Activated CD8-positive, alpha-beta memory T cell treated with anti-CD3 and anti-CD28 coated beads, Interleukin-2, amount 50 U/mL, for 4 hours (primary cell): ENCODE data around the gene FRMD4B.
A peak's percentile ranks its signal among the peaks of the same experiment; 100 is the strongest.

Source experiments
- DNase-seq: peaks from one replicate; pipeline ENCODE4 v3.0.0-alpha.2; 2020

Gene FRMD4B

DNA sequence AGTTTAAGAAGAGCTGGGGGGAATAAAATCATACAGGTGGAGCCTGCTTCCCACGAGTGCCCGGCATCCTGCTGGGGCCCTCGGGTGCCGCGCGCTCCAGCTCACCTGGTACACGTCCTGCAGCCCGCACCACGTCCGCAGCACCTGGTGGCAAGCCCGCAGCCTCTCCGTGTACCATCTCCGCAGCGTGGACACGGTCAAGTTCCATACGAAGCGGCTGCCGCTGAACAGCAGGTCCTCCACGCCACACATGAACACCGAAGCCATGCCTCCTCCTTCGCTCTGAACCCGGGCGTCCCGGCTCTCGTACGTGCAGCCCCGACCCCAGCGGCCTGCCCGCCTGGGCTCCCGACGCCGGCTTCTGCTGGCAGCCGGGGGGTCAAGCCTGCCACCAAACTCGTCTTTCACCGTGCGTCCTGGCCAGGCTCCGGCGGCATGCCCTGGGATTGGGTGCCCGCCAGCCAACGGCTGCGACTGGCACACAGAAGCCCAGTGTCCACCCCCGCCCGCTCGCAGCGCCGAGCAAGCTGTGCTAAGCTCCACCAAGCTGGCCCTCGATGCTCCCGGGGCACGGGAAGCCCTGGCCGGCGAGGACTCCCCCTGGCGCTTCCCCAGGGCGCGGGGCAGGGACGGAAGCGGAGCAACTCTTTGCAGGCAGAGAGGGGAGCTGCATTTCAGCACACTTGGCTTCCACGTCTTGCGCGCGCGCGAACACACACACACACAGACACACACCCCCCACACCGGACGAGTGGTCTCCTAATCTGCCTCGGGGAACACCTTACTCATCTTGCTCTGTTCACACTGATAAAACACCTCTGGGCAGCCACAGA, at the start of gene FRMD4B:
Gene FRMD4B (minus strand): TSS at position 366 of the 833 bp plus-strand sequence. CDS start 99 bp downstream, at position 267.
- DNase-seq = peak; percentile 16

GRCh38 chr3:69433969-69434325, 48.1 kb upstream of the FRMD4B start:
- DNase-seq = no peak

DNA sequence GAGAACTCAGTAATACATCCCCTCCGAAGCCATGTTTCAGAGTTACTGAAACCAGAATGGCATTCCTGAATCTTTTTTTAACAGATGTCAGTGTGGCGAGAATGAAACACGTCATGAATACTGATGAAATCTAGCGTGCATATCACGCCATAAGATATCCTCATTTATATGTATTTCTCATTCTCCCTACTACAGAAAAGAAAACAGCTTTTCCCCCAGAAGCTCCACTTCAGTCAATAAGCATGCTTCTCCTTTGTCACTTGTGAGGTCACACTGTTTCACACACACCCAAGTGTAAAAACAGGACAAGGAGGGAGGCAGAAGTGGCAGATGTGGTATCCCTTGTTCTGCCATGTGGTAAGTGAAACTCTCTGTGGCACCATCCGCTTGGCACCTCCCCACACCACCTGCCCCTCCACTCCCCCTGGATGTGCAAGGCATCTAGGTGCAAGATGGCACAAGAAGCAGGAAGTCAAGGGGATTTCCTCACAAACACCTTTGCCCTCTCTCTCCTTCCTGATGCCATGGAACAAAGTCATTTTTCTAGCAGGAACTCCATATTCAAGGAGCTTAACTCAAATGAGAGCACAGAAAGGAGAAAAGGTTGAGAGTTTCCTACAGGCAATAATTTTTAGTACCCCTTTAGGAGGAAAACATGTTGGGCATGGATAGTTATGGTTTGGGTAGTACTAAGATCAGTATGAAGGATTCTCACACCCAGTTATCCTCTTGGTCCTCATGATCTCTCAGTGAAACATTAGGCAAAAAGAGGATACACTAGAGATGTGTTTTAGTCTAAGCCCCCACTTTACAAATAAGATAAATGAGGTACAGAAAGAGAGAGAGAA, 47.5 kb upstream of the FRMD4B start:
- no peak for DNase-seq

DNA sequence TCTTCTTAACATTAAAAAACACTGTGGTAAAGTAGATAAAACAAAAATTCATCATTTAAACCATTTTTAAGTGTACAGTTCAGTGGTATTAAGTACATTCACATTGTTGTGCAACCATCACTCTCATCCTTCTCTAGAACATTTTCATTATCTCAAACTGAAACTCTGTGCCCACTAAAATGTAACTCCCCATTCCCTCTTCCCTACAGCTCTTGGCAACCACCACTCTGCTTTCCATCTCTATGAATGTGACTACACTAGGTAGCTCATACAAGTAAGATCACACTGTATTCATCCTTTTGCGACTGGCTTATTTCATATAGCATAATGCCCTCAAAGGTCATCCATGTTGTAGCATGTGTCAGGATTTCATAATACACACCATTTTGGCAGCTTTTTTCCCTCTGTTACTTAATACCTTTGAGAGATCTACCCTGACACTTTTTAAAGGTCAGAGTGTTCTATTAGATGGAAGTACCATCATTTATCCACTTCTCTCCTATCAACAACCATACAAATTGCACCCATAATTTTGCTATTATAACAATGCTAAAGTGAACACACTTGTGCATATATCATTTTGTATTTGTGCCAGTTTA, 42.9 kb upstream of the FRMD4B start:
- no peak for DNase-seq

DNA sequence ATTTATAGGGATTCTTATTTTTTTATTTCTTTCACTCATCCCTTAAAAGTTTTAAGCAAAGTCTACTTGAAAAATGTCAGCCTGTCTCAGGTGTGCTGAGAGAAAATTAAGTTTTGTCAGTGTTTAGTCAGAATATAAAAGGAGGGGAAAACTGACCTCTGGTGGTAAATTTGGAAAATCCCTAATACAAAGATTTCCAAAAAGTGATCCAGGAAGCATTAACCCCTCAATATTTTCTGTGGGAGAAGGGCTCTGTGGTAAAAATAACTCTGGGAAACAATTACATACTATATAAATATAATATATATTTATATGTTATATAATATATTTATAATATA, 41.0 kb upstream of the FRMD4B start:
- DNase-seq = no peak

DNA sequence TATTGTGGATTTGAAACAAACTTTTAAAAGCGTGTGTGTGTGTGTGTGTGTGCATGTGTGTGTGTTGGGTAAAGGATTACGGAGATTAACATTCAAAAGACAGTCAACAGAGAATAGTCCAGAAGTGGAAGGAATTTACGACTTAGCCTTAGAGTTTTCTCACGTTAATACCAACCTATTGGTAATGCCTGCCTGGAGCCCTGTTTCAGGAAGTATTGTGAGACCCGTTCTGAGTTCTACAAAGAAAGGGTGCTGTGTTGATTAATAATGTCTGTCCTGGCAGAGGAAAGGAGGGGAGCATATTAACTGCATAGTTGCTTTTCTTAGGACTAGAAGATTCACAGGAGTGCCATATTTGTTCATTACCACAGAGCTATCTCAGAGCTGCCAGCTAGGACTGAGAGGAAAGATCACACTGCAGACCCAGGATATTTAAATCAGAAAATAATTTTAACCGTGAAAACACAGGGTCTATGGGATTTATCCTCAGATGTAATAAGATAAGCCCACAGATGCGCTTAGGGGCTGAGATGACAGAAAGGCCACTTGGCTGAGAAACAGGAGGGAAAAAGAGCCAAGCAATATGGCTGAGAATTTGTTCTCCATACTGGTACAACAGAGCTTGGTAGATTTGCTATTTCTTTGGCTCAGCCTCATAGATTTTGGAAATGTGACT, 40.5 kb upstream of the FRMD4B start:
- no peak for DNase-seq

GRCh38 chr3:69425249-69425648, 39.4 kb upstream of the FRMD4B start:
- no peak for DNase-seq

GRCh38 chr3:69423463-69424155, 37.7 kb upstream of the FRMD4B start:
- no peak for DNase-seq

DNA sequence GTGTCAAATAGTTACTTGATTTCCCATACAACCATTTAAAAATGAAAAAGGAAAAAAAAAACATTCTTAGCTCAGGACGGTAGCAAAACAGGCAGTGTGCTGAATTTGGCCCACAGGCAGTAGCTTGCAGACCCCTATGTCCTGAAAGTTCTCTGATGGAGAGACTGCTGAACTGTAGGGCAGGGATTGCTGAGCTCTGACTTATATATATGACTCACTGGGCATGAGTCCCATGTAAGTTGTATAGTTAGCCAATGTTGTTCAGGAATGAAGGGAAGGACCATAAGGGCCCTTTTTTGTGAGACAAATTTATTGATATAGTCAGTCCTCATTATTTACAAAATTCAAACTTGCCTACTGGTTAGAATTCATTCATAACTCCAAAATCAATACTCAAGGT, 36.9 kb upstream of the FRMD4B start:
- no peak for DNase-seq

DNA sequence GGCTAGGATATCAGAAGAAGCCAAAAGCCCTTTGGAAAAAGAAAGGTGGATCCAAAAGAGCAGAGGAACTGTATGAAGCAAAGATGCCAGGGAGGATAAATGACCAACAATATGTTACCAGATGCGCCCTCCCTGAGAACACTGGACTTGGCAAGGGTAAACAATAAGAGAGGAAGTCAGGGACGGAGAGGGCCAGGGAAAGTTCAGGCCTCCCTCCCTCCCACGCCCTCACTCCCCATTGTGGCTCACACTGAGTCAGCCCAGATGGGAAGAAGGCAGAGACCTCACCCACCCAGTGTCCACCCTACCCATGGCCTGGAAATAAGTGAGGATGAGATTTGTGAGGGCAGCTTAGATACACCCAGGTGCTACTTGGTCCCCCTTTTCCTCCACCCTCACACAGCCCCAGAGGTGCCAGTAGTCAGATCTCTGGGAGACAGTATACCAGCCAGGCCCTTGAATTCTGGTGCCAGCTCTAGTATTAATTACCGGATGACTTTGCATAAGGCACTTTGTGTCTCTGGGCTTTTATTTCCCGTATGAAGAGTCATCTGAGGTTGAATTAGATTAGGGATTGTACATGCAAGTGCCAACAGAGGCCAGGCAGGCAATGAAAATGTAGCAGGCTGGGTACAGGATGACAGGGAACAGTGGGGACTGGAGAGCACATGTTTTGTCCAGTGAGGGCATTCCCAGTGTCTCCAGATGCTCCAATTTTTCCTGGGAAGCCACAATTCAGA, 35.1 kb upstream of the FRMD4B start:
- no peak for DNase-seq

- no peak for DNase-seq
Observed at GRCh38 chr3:69419276-69419675, 33.4 kb upstream of the FRMD4B start.

DNA sequence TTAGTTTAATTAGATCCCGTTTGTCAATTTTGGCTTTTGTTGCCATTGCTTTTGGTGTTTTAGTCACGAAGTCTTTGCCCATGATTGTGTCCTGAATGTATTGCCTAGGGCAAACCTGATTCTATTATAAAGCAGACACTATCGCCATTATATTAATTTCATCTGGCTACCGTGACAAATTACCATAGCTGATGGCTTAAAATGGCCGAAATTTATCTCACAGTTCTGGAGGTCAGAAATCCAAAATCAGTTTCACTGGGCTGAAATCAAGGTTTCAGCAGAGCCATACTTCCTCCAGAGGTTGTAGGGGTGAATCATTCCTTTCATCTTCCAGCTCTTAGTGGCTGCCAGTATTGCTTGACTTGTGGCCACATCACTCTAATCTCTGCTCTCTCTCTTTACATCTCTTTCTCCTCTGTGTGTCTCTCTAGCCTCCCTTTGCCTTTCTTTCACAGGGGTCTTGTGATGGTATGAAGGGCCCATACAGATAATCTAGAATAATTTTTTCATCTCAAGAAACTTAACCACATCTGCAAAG, 31.7 kb upstream of the FRMD4B start:
- DNase-seq = no peak

GRCh38 chr3:69413551-69414207, 27.8 kb upstream of the FRMD4B start:
- DNase-seq = no peak

GRCh38 chr3:69411346-69411745, 25.5 kb upstream of the FRMD4B start:
- DNase-seq = no peak

DNA sequence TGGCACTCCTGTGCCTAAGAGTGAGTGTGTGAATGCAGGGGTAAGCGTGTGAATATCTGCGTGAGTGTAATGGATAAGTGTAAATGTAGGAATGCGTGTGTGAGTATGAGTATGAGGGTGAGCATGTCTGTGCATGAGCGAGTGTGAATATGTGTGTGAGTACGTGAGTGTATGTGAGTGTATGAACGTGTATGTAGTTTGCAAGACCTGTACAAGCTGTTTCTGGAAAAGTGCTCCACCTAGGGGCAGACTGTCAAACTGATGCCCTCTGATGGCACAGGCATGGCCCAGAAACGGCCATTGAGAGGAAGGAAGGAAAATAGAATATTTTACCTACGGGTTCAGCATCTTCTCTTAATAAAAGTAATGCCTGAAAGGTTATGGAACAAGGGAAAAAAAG, 24.4 kb upstream of the FRMD4B start:
- peak; percentile 55 for DNase-seq

GRCh38 chr3:69409831-69410230, 23.9 kb upstream of the FRMD4B start:
- DNase-seq = no peak

- no peak for DNase-seq
Observed at GRCh38 chr3:69409011-69409410, 23.1 kb upstream of the FRMD4B start.

DNA sequence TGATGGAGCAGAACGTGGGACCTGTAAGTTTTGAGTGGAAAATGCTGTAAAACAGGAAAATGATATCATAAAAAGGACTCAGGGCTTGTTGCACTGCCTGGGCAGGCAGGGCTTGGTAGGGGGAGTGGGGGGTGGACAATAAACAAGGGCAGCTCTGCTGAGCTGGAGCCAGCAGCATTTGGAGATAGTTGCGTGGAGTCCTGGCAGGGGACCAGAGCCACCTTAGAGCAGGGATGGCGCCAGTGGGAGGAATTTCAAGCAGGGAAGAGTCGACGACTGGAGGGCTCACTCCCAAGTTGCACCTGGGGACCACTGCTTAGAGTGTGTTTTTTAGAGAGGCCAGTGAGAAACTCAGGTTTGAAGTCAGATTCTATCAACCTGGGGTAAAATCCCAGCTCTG, 22.7 kb upstream of the FRMD4B start:
- no peak for DNase-seq

DNA sequence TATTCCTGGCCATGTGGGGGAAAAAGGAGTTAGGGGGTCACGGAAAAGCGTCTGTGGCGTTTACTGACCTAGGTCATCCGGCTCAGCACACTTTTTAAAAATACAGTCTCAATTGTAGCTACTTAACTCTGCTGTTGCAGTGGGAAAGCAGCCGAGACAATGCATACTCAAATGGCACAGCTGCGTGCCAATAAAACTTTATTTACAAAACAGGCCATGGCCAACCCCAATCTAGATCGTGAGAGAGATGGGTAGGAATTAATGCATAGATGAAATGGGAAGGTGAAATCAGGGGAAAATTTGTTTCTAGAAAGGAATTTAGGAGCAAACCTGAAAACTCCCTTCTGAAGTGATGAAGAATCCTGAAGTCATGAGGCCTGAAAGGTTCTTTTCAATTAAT, 22.0 kb upstream of the FRMD4B start:
- no peak for DNase-seq

DNA sequence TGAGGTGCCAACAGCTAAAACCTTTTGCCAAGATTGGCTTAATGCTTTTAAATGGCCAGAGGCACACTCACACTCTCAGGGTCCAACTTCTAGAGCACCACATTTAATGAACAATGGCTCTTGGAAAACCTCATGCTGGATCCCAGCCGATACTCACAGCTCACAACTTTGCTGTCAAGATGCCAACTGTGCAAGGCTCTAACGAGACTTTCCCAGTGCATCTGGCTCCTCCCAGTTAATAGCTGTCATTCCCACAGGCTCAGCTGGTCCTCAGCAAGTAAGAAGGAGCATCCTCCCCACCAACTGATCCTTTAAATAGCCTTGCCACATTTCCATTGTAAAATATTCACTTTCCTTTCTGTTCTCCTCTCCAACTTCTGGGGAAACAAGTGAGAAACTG, 20.3 kb upstream of the FRMD4B start:
- no peak for DNase-seq

- no peak for DNase-seq
Observed at GRCh38 chr3:69405067-69405466, 19.2 kb upstream of the FRMD4B start.
